D721Med (cell line): ENCODE measurements around the gene TAMALIN.

ENCODE experiments used
- DNase-seq: peaks from one replicate; pipeline ENCODE4 v3.0.0; 2011; ENCODE audit warnings: low spot score; ENCODE audit not compliant: insufficient read length
- FAIRE-seq: peaks from 2 replicates; lab custom pipeline; 2011; peaks lifted over from hg19 to GRCh38; lab: Jason Lieb, UNC
- TF ChIP-seq, protein P1 (sequence below): IDR thresholded peaks from 2 replicates; pipeline ENCODE4 v1.5.1; 2012; ENCODE audit warnings: mild to moderate bottlenecking, control low read depth; ENCODE audit not compliant: insufficient read depth; ENCODE audit errors: missing control alignments

The TAMALIN gene

DNA sequence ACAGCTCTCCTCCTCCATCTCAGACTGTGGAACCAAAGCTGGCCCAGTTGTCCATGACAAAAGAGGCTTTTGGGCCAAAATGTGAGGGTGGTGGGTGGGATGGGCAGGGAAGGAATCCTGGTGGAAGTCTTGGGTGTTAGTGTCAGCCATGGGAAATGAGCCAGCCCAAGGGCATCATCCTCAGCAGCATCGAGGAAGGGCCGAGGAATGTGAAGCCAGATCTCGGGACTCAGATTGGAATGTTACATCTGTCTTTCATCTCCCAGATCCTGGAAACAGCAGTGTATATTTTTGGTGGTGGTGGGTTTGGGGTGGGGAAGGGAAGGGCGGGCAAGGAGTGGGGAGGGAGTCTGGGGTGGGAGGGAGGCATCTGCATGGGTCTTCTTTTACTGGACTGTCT, 11.8 kb upstream of the TAMALIN start:
- no peak for FAIRE-seq
- DNase-seq, result no peak
- TF ChIP-seq, protein P1, sequence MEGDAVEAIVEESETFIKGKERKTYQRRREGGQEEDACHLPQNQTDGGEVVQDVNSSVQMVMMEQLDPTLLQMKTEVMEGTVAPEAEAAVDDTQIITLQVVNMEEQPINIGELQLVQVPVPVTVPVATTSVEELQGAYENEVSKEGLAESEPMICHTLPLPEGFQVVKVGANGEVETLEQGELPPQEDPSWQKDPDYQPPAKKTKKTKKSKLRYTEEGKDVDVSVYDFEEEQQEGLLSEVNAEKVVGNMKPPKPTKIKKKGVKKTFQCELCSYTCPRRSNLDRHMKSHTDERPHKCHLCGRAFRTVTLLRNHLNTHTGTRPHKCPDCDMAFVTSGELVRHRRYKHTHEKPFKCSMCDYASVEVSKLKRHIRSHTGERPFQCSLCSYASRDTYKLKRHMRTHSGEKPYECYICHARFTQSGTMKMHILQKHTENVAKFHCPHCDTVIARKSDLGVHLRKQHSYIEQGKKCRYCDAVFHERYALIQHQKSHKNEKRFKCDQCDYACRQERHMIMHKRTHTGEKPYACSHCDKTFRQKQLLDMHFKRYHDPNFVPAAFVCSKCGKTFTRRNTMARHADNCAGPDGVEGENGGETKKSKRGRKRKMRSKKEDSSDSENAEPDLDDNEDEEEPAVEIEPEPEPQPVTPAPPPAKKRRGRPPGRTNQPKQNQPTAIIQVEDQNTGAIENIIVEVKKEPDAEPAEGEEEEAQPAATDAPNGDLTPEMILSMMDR, result no peak

DNA sequence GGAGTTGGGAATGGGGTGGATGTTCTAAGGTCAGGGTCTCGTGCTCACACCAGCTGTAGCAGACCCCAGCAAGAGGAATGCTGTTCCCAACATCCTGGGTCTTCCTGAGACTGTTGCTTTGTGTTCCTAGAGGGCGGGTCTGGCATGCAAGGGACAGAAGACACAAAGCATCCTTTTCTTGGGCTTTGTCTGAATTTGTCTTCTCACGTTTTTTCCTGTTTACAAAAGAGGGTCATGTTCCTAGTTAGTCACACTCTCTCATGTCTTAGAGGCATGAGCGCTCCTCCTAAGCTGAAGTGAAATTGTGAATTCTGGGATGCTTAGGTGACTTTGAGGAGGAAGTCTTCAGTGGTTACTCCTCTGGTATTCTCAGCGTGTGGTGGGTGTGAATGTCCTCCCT, 9.6 kb upstream of the TAMALIN start:
- DNase-seq (no peak), FAIRE-seq (no peak)
- TF ChIP-seq, protein P1, result no peak

DNA sequence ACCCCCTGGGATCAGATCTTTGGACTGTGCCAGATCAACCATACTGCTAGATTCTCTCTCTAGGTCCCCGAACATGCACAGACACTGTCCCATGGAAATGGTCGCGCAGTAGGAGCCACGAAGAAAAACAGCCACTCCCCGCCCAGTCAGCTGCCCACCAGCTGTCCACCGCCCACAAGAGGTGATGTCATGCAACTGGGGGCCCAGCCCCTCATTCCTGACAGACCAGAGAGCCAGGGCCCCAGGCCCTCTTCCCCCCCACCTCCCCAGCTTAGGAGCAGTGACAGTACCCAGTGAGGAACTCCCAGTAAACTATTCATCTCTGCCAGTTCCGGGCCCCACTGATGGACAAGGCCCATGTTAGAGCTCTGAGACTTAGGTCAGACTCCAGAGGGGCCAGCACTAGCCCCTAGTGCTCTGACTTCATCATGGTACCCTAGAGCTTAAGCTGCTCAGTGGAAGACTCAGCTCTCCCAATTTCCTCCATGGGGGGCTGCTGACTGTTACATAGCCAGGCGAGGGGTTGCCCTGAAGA, 3.7 kb upstream of the TAMALIN start:
- no peak for FAIRE-seq
- TF ChIP-seq, protein P1, result no peak
- DNase-seq, result no peak

DNA sequence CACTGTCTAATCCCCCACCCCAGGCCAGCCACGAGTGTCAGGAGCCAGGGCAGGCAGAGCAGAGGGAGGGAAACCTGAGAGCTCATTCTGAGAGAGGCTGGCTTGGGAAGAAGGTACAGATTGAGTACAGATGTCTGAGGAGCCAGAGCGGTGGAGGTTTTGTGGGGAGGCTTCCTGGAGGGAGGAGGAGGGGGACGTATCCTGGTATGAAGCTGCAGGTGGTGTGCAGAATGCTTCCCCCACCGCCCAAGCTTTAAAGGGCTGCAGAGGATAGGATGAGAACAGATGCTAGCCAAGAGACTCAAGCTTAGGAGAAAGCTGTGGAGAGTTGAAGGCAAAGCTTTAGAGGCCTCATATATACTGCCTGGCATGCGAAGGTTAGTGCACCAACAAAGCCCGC, 3.2 kb upstream of the TAMALIN start:
- DNase-seq, result no peak
- FAIRE-seq, result no peak
- TF ChIP-seq, protein P1, result no peak

DNA sequence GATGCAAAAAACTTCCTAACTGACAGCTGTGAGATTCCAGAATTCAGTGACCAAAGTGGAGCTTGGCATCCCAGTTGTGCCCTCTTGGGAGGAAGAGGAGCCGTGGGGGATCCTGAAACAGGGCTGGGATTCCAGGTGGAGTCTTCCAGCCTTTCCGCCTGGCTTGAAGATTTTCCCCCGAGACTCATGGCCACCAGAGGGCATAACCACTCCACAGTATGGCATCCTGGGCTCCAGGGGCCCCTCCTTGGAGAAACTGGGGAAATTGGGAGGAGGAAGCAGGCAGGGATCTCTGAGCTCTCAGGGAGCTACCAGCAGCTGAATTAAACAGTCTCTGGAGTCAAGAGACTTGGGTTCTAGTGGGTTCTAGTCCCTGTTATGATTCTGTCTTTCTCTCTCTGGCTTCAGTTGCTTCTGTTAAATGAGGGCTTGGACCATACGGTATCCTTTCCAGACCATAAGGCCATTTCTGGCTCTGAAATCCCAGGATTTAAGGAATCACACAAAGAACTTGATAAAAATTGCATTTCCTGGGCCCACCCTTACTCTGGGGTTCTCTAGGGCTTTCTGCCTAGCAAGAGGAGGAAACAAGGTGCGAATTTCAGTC, 2.6 kb upstream of the TAMALIN start:
- no peak for DNase-seq
- FAIRE-seq, result no peak
- TF ChIP-seq, protein P1, result peak; percentile 54

DNA sequence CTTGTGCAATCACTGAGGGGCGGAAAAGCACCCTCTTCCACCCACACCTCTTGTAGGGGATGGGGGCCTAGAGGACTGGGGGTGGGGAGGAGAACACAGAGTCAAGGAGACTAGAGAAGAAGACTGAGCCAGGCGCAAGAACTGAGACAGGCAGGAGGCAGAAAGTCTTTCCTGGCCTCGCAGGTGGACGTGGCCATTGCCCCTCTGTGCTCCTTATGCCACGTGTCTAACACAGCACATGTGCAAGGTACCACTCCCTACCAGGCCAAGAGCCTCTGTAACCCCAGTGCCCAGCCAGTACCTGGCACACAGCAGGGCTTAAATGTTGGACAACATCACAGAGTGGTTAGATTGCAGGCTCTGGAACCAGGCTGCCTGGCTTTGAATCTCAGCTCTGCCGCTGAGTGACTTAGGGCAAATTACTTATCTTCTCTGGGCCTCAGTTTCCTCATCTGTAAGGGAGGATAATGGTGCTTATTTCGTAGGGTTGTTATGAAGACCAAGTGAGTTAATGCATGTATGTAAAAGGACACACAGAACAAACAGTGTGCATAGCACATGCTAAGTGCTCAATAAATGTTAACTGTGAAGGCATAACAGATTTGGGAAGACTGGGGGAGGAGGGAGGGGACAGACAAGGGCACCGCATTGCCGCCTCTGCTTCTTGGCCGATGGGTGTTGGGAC, 1.4 kb upstream of the TAMALIN start:
- FAIRE-seq (no peak), DNase-seq (no peak)
- TF ChIP-seq, protein P1, result no peak
